GM21360 (cell line): ENCODE measurements around the gene FAM200A.
A peak's percentile ranks its signal among the peaks of the same experiment; 100 is the strongest.
"Not testable (repeated sequence)": the region's sequence is repeated elsewhere in the genome, so short reads cannot be mapped to it uniquely, and the experiment has no call there.

Experiments
- ATAC-seq: cut with Tn5 transposase; IDR thresholded peaks from one replicate; pipeline ENCODE4 v1.9.1; 2021; ENCODE audit warnings: mild to moderate bottlenecking, moderate library complexity; ENCODE audit not compliant: unreplicated experiment

FAM200A gene

DNA sequence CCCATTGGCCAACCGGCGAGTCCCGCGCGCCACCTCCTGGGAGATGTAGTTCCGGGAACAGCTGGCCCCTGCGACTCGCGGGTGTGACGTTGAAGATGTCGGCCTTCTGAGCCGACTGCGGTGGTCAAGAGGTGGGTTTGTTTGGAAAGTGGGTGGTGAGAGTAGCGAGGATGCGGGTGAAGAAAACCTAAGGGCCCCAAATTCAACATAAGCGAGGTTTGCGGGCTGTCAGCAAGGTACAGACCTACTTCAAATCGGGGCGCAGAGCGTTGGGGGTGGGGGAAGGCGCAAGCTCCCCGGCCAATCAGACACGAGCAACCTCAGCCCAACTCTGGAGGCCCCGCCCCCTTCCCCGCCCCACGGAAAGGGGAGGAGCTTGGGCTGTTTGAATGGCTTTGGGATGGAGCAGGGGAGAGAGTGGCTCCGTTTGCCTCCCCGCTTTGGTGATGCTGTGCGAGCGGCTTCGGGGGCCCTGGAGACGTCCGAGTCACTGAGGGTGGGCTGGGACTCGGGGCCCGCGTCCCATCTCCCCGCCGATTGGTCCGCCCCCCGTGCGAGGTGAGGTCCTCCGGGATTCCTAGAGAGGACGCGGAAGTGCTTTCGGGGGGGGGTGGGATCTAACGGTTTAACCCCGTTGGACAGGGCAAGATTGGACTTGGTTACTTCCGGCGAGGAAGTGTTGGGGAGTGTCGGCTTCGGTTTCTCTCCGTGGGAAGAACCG lies 47.2 kb downstream of the FAM200A start, which contains the start of gene ZKSCAN5:
TSS of gene ZKSCAN5 (plus strand) at position 60 of the 721 bp plus-strand sequence. CDS start 1,383 bp downstream, outside the sequence.
- peak; percentile 68 for ATAC-seq

GRCh38 chr7:99504281-99504602 lies 47.7 kb downstream of the FAM200A start:
- peak; percentile 71 for ATAC-seq

DNA sequence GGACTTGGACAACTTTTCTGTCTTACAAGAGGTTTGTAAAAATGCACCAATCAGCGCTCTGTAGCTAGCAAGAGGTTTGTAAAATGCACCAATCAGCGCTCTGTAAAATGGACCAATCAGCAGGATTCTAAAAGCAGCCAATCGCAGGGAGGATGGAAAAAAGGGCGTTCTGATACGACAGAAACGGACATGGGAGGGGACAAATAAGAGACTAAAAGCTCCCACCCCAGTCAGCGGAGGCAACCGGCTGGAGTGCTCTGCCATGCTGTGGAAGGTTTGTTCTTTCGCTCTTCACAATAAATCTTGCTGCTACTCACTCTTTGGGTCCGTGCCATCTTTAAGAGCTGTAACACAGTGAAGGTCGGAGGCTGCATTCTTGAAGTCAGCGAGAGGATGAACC lies 50.7 kb downstream of the FAM200A start:
- not testable (repeated sequence) for ATAC-seq

DNA sequence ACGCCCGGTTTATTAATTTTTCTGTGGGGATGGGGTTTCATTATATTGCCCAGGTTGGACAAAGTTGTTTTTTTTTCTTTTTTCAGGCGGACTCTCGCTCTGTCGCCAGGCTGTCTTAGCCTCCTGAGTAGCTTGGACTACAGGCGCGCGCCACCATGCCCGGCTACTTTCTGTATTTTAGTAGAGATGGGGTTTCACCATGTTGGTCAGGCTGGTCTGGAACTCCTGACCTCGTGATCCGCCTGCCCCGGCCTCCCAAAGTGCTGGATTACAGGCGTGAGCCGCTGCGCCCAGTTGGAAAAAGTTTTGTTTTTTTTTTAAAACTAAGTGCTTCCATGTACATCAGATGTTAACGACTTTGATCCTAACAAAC lies 51.3 kb downstream of the FAM200A start:
- no peak for ATAC-seq

DNA sequence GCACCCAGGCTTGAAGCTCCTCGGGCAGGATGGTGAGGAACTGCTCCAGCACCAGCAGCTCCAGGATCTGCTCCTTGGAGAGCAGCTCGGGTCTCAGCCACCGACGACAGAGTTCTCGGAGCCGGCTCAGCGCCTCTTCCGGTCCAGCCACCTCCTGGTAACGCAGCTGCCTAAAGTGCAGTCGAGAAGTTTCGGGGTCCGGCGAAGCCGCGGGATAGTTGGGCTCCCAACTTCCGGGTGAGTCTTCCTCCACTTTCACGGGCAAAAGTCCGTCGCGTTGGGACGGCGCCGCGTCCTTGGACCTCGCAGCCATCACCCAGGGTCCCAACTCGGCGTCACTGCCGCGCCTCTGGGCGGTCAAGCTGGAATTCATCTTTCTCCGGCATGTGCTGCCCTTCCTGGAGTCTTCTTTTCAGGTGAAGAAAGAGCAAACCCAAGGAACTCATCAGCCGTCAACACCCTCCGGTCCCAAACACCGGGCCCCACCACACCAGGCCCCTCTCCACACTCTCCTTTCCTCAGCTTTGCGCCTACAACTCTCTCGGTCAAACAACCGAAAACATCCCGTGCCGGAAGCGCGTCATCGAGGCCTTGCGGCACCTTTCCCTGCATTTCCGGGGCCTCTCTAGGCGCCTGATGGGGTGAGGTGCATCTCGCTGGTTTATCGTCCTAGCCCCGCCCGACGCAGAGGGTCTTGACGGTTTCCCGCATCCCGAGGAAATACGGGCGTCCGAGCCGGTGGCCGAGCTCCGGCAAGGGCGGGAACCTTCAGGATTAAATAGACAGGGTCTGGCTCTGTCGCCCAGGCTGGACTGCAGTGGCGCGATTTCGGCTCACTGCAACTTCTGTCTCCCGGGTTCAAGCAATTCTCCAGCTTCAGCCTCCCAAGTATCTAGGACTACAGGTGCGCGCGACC lies 51.9 kb downstream of the FAM200A start, which contains the start of gene ZNF394:
TSS of gene ZNF394 (minus strand) at position 561 of the 916 bp plus-strand sequence. CDS start at position 373, 188 bp downstream.
- peak; percentile 42 for ATAC-seq

DNA sequence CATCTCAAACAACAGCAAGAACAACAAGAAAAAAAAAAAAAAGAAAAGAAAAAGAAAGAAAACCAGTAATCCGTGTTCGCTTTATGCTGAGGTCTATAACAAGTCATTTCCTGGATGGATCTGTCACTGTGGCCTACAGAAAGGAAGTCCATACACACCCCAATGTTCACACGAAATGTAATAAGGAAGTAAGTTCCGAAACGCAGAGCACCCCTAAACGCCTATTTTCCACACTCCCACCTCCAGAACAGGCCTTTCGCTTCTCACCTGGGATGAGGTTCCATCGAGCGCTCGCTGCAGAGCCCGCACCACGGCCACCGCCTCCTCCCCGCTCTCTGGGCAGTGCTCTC lies 52.6 kb downstream of the FAM200A start:
- ATAC-seq = no peak

- no peak for ATAC-seq
Measured at GRCh38 chr7:99498546-99498944, 53.4 kb downstream of the FAM200A start.

- ATAC-seq = no peak
Measured at GRCh38 chr7:99497766-99498545, 54.0 kb downstream of the FAM200A start.
